Measurements from ENCODE around the gene CHST4.
A peak's percentile ranks its signal among the peaks of the same experiment; 100 is the strongest.
"Not testable (repeated sequence)": the region's sequence is repeated elsewhere in the genome, so short reads cannot be mapped to it uniquely, and the experiment has no call there.

Gene CHST4

GRCh38 chr16:71547168-71547567 lies 20.9 kb downstream of the CHST4 start:
- Mint-ChIP-seq H3K27ac (no peak overlapping the region), H3K36me3 (ENCODE audit: low read depth) (no peaks in the 10 kb centered on the region), H3K4me3 (no peak overlapping the region), H3K9me3 (no peaks in the 10 kb centered on the region), H3K4me1 (ENCODE audit: low read depth) (peaks cover 2% of the 10 kb centered on the region), H3K27me3 (peaks cover 13% of the 10 kb centered on the region)
- no peak for DNase-seq

- Mint-ChIP-seq H3K27ac (no peak overlapping the region), H3K4me1 (ENCODE audit: low read depth) (no peaks in the 10 kb centered on the region)
Measured at GRCh38 chr16:71552698-71553503, 26.7 kb downstream of the CHST4 start.

GRCh38 chr16:71555230-71555891 lies 29.1 kb downstream of the CHST4 start:
- H3K27me3 Mint-ChIP-seq, result no peaks in the 10 kb centered on the region
- no peak for DNase-seq
- H3K36me3 Mint-ChIP-seq (ENCODE audit: low read depth), result no peaks in the 10 kb centered on the region
- H3K4me1 Mint-ChIP-seq (ENCODE audit: low read depth), result no peaks in the 10 kb centered on the region
- no peak overlapping the region for H3K4me3 Mint-ChIP-seq
- H3K27ac Mint-ChIP-seq, result no peak overlapping the region
- no peaks in the 10 kb centered on the region for H3K9me3 Mint-ChIP-seq

More at GRCh38 chr16:71552698-71553503, 26.7 kb downstream of the CHST4 start:
- DNase-seq, result no peak
- H3K27me3 Mint-ChIP-seq, result peaks cover 11% of the 10 kb centered on the region
- H3K36me3 Mint-ChIP-seq (ENCODE audit: low read depth), result no peaks in the 10 kb centered on the region
- no peak overlapping the region for H3K4me3 Mint-ChIP-seq
- no peaks in the 10 kb centered on the region for H3K9me3 Mint-ChIP-seq

GRCh38 chr16:71557299-71557698 lies 31.1 kb downstream of the CHST4 start:
- DNase-seq, result no peak
- Mint-ChIP-seq H3K4me3 (no peak overlapping the region), H3K9me3 (peaks cover 10% of the 10 kb centered on the region), H3K36me3 (ENCODE audit: low read depth) (peaks cover 2% of the 10 kb centered on the region), H3K27me3 (no peaks in the 10 kb centered on the region), H3K4me1 (ENCODE audit: low read depth) (no peaks in the 10 kb centered on the region), H3K27ac (no peak overlapping the region)

- Mint-ChIP-seq H3K27ac (no peak overlapping the region), H3K36me3 (ENCODE audit: low read depth) (peaks cover 2% of the 10 kb centered on the region), H3K9me3 (peaks cover 10% of the 10 kb centered on the region), H3K27me3 (no peaks in the 10 kb centered on the region), H3K4me3 (no peak overlapping the region), H3K4me1 (ENCODE audit: low read depth) (no peaks in the 10 kb centered on the region)
- DNase-seq, result no peak
Measured at GRCh38 chr16:71557954-71558582, 31.8 kb downstream of the CHST4 start.

GRCh38 chr16:71559855-71560254 lies 33.6 kb downstream of the CHST4 start:
- peaks cover 8% of the 10 kb centered on the region for H3K4me1 Mint-ChIP-seq (ENCODE audit: low read depth)
- H3K27ac Mint-ChIP-seq, result no peak overlapping the region
- DNase-seq, result no peak
- H3K4me3 Mint-ChIP-seq, result no peak overlapping the region
- peaks cover 2% of the 10 kb centered on the region for H3K36me3 Mint-ChIP-seq (ENCODE audit: low read depth)
- H3K27me3 Mint-ChIP-seq, result no peaks in the 10 kb centered on the region
- peaks cover 10% of the 10 kb centered on the region for H3K9me3 Mint-ChIP-seq

GRCh38 chr16:71561886-71562285 lies 35.7 kb downstream of the CHST4 start:
- not testable (repeated sequence) for H3K9me3 Mint-ChIP-seq; DNase-seq; H3K27me3 Mint-ChIP-seq; H3K36me3 Mint-ChIP-seq (ENCODE audit: low read depth); H3K4me3 Mint-ChIP-seq; H3K27ac Mint-ChIP-seq
- H3K4me1 Mint-ChIP-seq (ENCODE audit: low read depth), result peaks cover 17% of the 10 kb centered on the region

GRCh38 chr16:71562552-71562951 lies 36.3 kb downstream of the CHST4 start:
- Mint-ChIP-seq H3K9me3 (peaks cover 10% of the 10 kb centered on the region), H3K4me1 (ENCODE audit: low read depth) (peaks cover 17% of the 10 kb centered on the region), H3K36me3 (ENCODE audit: low read depth) (peaks cover 2% of the 10 kb centered on the region), H3K27ac (no peak overlapping the region), H3K27me3 (no peaks in the 10 kb centered on the region), H3K4me3 (no peak overlapping the region)
- no peak for DNase-seq

- H3K9me3 Mint-ChIP-seq, result peaks cover 10% of the 10 kb centered on the region
- H3K4me1 Mint-ChIP-seq (ENCODE audit: low read depth), result peaks cover 17% of the 10 kb centered on the region
- H3K27me3 Mint-ChIP-seq, result no peaks in the 10 kb centered on the region
- peak overlapping the region; percentile 90 for H3K27ac Mint-ChIP-seq
- no peak for DNase-seq
- peaks cover 2% of the 10 kb centered on the region for H3K36me3 Mint-ChIP-seq (ENCODE audit: low read depth)
- H3K4me3 Mint-ChIP-seq, result peak overlapping the region; percentile 82
Measured at GRCh38 chr16:71564335-71564967, 38.2 kb downstream of the CHST4 start.

GRCh38 chr16:71565812-71566700 lies 39.8 kb downstream of the CHST4 start:
- H3K36me3 Mint-ChIP-seq (ENCODE audit: low read depth), result peaks cover 2% of the 10 kb centered on the region
- H3K4me1 Mint-ChIP-seq (ENCODE audit: low read depth), result peaks cover 17% of the 10 kb centered on the region
- peak overlapping the region; percentile 90 for H3K27ac Mint-ChIP-seq
- H3K27me3 Mint-ChIP-seq, result no peaks in the 10 kb centered on the region
- H3K4me3 Mint-ChIP-seq, result peak overlapping the region; percentile 82
- DNase-seq, result no peak
- peaks cover 10% of the 10 kb centered on the region for H3K9me3 Mint-ChIP-seq

GRCh38 chr16:71567931-71568330 lies 41.7 kb downstream of the CHST4 start:
- no peak for DNase-seq
- Mint-ChIP-seq H3K36me3 (ENCODE audit: low read depth) (no peaks in the 10 kb centered on the region), H3K4me3 (no peak overlapping the region), H3K27ac (no peak overlapping the region), H3K4me1 (ENCODE audit: low read depth) (peaks cover 17% of the 10 kb centered on the region), H3K27me3 (peaks cover 4% of the 10 kb centered on the region), H3K9me3 (no peaks in the 10 kb centered on the region)

GRCh38 chr16:71568551-71568950 lies 42.3 kb downstream of the CHST4 start:
- H3K4me3 Mint-ChIP-seq, result no peak overlapping the region
- peaks cover 17% of the 10 kb centered on the region for H3K4me1 Mint-ChIP-seq (ENCODE audit: low read depth)
- no peak for DNase-seq
- no peak overlapping the region for H3K27ac Mint-ChIP-seq
- no peaks in the 10 kb centered on the region for H3K9me3 Mint-ChIP-seq
- no peaks in the 10 kb centered on the region for H3K36me3 Mint-ChIP-seq (ENCODE audit: low read depth)
- peaks cover 4% of the 10 kb centered on the region for H3K27me3 Mint-ChIP-seq

GRCh38 chr16:71569621-71570020 lies 43.4 kb downstream of the CHST4 start:
- Mint-ChIP-seq H3K9me3 (no peaks in the 10 kb centered on the region), H3K36me3 (ENCODE audit: low read depth) (no peaks in the 10 kb centered on the region), H3K27me3 (peaks cover 4% of the 10 kb centered on the region), H3K27ac (no peak overlapping the region), H3K4me1 (ENCODE audit: low read depth) (peaks cover 10% of the 10 kb centered on the region), H3K4me3 (no peak overlapping the region)
- no peak for DNase-seq

- H3K9me3 Mint-ChIP-seq, result no peaks in the 10 kb centered on the region
- H3K36me3 Mint-ChIP-seq (ENCODE audit: low read depth), result no peaks in the 10 kb centered on the region
- DNase-seq, result no peak
- H3K27me3 Mint-ChIP-seq, result peaks cover 4% of the 10 kb centered on the region
- H3K4me1 Mint-ChIP-seq (ENCODE audit: low read depth), result peaks cover 9% of the 10 kb centered on the region
- H3K4me3 Mint-ChIP-seq, result no peak overlapping the region
- no peak overlapping the region for H3K27ac Mint-ChIP-seq
Measured at GRCh38 chr16:71570144-71570543, 43.9 kb downstream of the CHST4 start.

Data from activated T-cell treated with anti-CD3 and anti-CD28 coated beads, Interleukin-2, amount 50 U/mL, for 24 hours (primary cell).